Peyer's patch (tissue), 4 donors: ENCODE data around the gene KRAS. TPM values are rescaled to one million over a fixed set of nuclear protein-coding genes. Genes with fewer than 3 reads are reported as not detected.

ENCODE experiments used
- DNase-seq, 3 donors: peaks; one replicate each; pipeline ENCODE4 v3.0.0-alpha.2; 2017 to 2019
- H3K27ac ChIP-seq, 4 donors: fragments of 200-600 bp; sonication (generic); one replicate each; pipeline ENCODE4 v1.5.1; 2016 to 2019
- H3K27me3 ChIP-seq, 2 donors: fragments of 200-600 bp; sonication (generic); one replicate each; pipeline ENCODE4 v1.5.1; 2019
- H3K36me3 ChIP-seq, 3 donors: fragments of 200-600 bp; sonication (generic); one replicate each; pipeline ENCODE4 v1.5.1; 2016 to 2019
- H3K4me1 ChIP-seq, 4 donors: fragments of 200-600 bp; sonication (generic); one replicate each; pipeline ENCODE4 v1.5.1; 2016 to 2019
- H3K4me3 ChIP-seq, 4 donors: fragments of 200-600 bp; sonication (generic); 1 replicate in 3 of 4; 2 replicates in 1 of 4; pipeline ENCODE4 v1.5.1; 2016 to 2019; ENCODE audit warnings: mild to moderate bottlenecking in 1 of 4
- H3K9me3 ChIP-seq, 4 donors: fragments of 200-600 bp; sonication (generic); one replicate each; pipeline ENCODE4 v1.5.1; 2016 to 2019; ENCODE audit warnings: mild to moderate bottlenecking in 1 of 4
- CTCF ChIP-seq, 6 experiments: fragments of 450-650 bp in 4 of 6; fragments of 200-600 bp in 2 of 6; sonication (generic) in 1 of 6; IDR thresholded peaks; one replicate each; pipeline ENCODE4 v1.5.1; 2017 to 2019; ENCODE audit warnings: antibody characterized with exemption in 6 of 6, mild to moderate bottlenecking in 3 of 6, moderate library complexity in 1 of 6
- POLR2A ChIP-seq, 2 donors: fragments of 450-650 bp; IDR thresholded peaks; one replicate each; pipeline ENCODE4 v1.5.1; 2017; ENCODE audit warnings: antibody characterized with exemption in 2 of 2, mild to moderate bottlenecking in 2 of 2, moderate library complexity in 2 of 2
- total RNA-seq, 4 donors: library from RNA; depleted of rRNA; stranded (reverse); fragments of >200 nt; gene quantifications; one replicate each; pipeline ENCODE4 v1.1.0, GENCODE V29; 2016

The KRAS gene
- total RNA-seq, 4 donors from 2014 or later, result 17.3 to 27.8 (median 23.2) TPM

- no peaks in the 10 kb centered on the region for H3K4me1 ChIP-seq
- no peak overlapping the region for H3K27ac ChIP-seq
- DNase-seq, result no peak
- no peaks in the 10 kb centered on the region for H3K27me3 ChIP-seq
- no peaks in the 10 kb centered on the region for H3K9me3 ChIP-seq
- TF ChIP-seq POLR2A (IDR thresholded peaks at IDR 0.05) (no peak), CTCF (IDR thresholded peaks at IDR 0.05) (no peak)
- H3K36me3 ChIP-seq, result no peaks in the 10 kb centered on the region
- H3K4me3 ChIP-seq, result no peak overlapping the region
Measured at GRCh38 chr12:25264114-25264513, 13.4 kb upstream of the KRAS start.

GRCh38 chr12:25263594-25263993, 12.9 kb upstream of the KRAS start:
- H3K27me3 ChIP-seq, result no peaks in the 10 kb centered on the region
- H3K9me3 ChIP-seq, result no peaks in the 10 kb centered on the region
- no peak for TF ChIP-seq POLR2A (IDR thresholded peaks at IDR 0.05)
- no peak for TF ChIP-seq CTCF (IDR thresholded peaks at IDR 0.05)
- H3K27ac ChIP-seq, result no peak overlapping the region
- H3K4me3 ChIP-seq, result no peak overlapping the region
- H3K36me3 ChIP-seq, result no peaks in the 10 kb centered on the region
- no peaks in the 10 kb centered on the region for H3K4me1 ChIP-seq
- no peak for DNase-seq

GRCh38 chr12:25262389-25263074, 11.8 kb upstream of the KRAS start:
- TF ChIP-seq CTCF (IDR thresholded peaks at IDR 0.05), result no peak
- no peak for TF ChIP-seq POLR2A (IDR thresholded peaks at IDR 0.05)

GRCh38 chr12:25257590-25258324, 7.0 kb upstream of the KRAS start:
- Histone ChIP-seq H3K4me3 (no peak overlapping the region), H3K27me3 (no peaks in the 10 kb centered on the region), H3K4me1 (no peaks in the 10 kb centered on the region), H3K9me3 (no peaks in the 10 kb centered on the region), H3K36me3 (no peaks in the 10 kb centered on the region), H3K27ac (no peak overlapping the region)
- DNase-seq, result no peak
- TF ChIP-seq POLR2A (IDR thresholded peaks at IDR 0.05), result no peak
- no peak for TF ChIP-seq CTCF (IDR thresholded peaks at IDR 0.05)

More at GRCh38 chr12:25262389-25263074, 11.8 kb upstream of the KRAS start:
- H3K36me3 ChIP-seq, result no peaks in the 10 kb centered on the region
- DNase-seq, result no peak
- H3K9me3 ChIP-seq, result no peaks in the 10 kb centered on the region
- no peaks in the 10 kb centered on the region for H3K27me3 ChIP-seq
- H3K4me1 ChIP-seq, result no peaks in the 10 kb centered on the region
- H3K4me3 ChIP-seq, result no peak overlapping the region
- no peak overlapping the region for H3K27ac ChIP-seq

- TF ChIP-seq POLR2A (IDR thresholded peaks at IDR 0.05) (no peak), CTCF (IDR thresholded peaks at IDR 0.05) (no peak)
- H3K27ac ChIP-seq, result no peak overlapping the region
Measured at GRCh38 chr12:25256826-25257225, 6.1 kb upstream of the KRAS start.

More at GRCh38 chr12:25256826-25257225, 6.1 kb upstream of the KRAS start:
- no peak for DNase-seq
- Histone ChIP-seq H3K9me3 (no peaks in the 10 kb centered on the region), H3K27me3 (no peaks in the 10 kb centered on the region), H3K36me3 (no peaks in the 10 kb centered on the region), H3K4me3 (no peak overlapping the region), H3K4me1 (peaks cover 0 to 1% (median 0%) of the 10 kb centered on the region in 4 donors)
